Measurements from ENCODE around the gene THUMPD3. TPM values are rescaled to one million over a fixed set of nuclear protein-coding genes. Genes with fewer than 3 reads are reported as not detected.
A peak's percentile ranks its signal among the peaks of the same experiment; 100 is the strongest.

THUMPD3 gene
- total and polyA plus RNA-seq, 9 of the 15 experiments (the other 6 are each of a cell fraction or from before 2014, with no cell fraction given) = 58.3 to 132 (median 113) TPM

- H3K9ac ChIP-seq (ENCODE audit: insufficient read depth in 1 of 2, low read depth in 2 of 2, low read length in 2 of 2) = no peak overlapping the region
- DNase-seq (ENCODE audit: extremely low read depth in 1 of 4, low spot score in 3 of 4) (no peak), ATAC-seq (peak; percentile 1; the same call in 1 of the 3 replicates), FAIRE-seq (no peak)
- H3K9me3 ChIP-seq (replicated peaks; ENCODE audit: control insufficient read depth, insufficient read depth, low read depth, low read length) = no peaks in the 10 kb centered on the region
- no peak overlapping the region for H3K27ac ChIP-seq (ENCODE audit: extremely low read depth, low read depth, low read length)
- H3K4me2 ChIP-seq (ENCODE audit: insufficient read depth, low read length) = no peak overlapping the region; the same call in 1 of the 2 replicates
- peaks cover 6% of the 10 kb centered on the region; the same call in 2 of the 3 replicates for H3K36me3 ChIP-seq (ENCODE audit: control insufficient read depth, insufficient read depth, low read length)
- CTCF ChIA-PET (ENCODE audit: low intra/inter-chr PET ratio) = no interaction called here
- BruUV-seq (replicated peaks) = no TSS peak
- no peaks in the 10 kb centered on the region for H3K27me3 ChIP-seq (ENCODE audit: control insufficient read depth in 2 of 2, insufficient read depth in 2 of 2, low read length in 2 of 2)
- H3K9me1 ChIP-seq (ENCODE audit: control insufficient read depth, insufficient read depth, low read length) = no peaks in the 10 kb centered on the region
- H3K4me1 ChIP-seq (replicated peaks in 1 of 2; ENCODE audit: control insufficient read depth in 2 of 2, insufficient read depth in 2 of 2, low read length in 2 of 2) = peaks cover 3 to 50% of the 10 kb centered on the region in 2 experiments; a peak in 4 of 5 replicates
- in situ Hi-C loops (cut with MboI) (no loop called here), intact Hi-C loops (cut with micrococcal nuclease) (no loop called here)
- 73% methylated on average over 7 of the region's 7 CpGs for WGBS (ENCODE audit: insufficient coverage, low coverage, missing lambda C conversion rate)
- H3K4me3 ChIP-seq = no peak overlapping the region
- H3K79me2 ChIP-seq (ENCODE audit: control insufficient read depth, insufficient read depth, low read length) = peaks cover 100% of the 10 kb centered on the region
- POLR2A ChIA-PET = interaction anchor here (0.6 to 5.7 kb wide), 3 partner anchors 9 to 10 kb away, joined by 3 to 95 read pairs (median 3); partner anchors contain the start of gene SETD5
- peaks cover 47% of the 10 kb centered on the region for H4K20me1 ChIP-seq (replicated peaks; ENCODE audit: control insufficient read depth, insufficient read depth, low read length)
- no peak overlapping the region for H2AFZ ChIP-seq (ENCODE audit: low read depth, low read length)
- TF ChIP-seq CREB3L1 (IDR thresholded peaks at IDR 0.05; ENCODE audit: borderline replicate concordance, low read depth) = no peak
- TF ChIP-seq BCOR (IDR thresholded peaks at IDR 0.05) = no peak
- TF ChIP-seq CREB3 (tag; conservative IDR thresholded peaks at IDR 0.05; ENCODE audit: low read depth) = no peak
- TF ChIP-seq ZBTB34 (CRISPR knock-in tag; IDR thresholded peaks at IDR 0.05) = no peak
- no peak for TF ChIP-seq PTRF (tag; IDR thresholded peaks at IDR 0.05)
- TF ChIP-seq POLR2AphosphoS2 (IDR thresholded peaks at IDR 0.05; ENCODE audit: low read length) = no peak
- no peak for TF ChIP-seq SAFB (IDR thresholded peaks at IDR 0.05; ENCODE audit: borderline replicate concordance, low read depth, low read length)
- TF ChIP-seq CREBBP (IDR thresholded peaks at IDR 0.05; ENCODE audit: low read depth, low read length) = no peak
- TF ChIP-seq ARNT (IDR thresholded peaks at IDR 0.05) = no peak
- TF ChIP-seq SMARCB1 (IDR thresholded peaks at IDR 0.05; ENCODE audit: insufficient read length, low read depth) = no peak
- no peak for TF ChIP-seq KLF6 (CRISPR knock-in tag; IDR thresholded peaks at IDR 0.05; ENCODE audit: borderline replicate concordance)
- no peak for TF ChIP-seq CTCFL (IDR thresholded peaks at IDR 0.05; ENCODE audit: borderline replicate concordance, insufficient read depth, low read depth, low read length, poor library complexity, severe bottlenecking)
- TF ChIP-seq TCFL5 (CRISPR knock-in tag; conservative IDR thresholded peaks at IDR 0.05) = no peak
- no peak for TF ChIP-seq ARID2 (IDR thresholded peaks at IDR 0.05)
Measured at GRCh38 chr3:9406856-9407626, 44.2 kb downstream of the THUMPD3 start.
